HG02970 (cell line): ENCODE results near the gene HS6ST1.
"Not testable (repeated sequence)": the region's sequence is repeated elsewhere in the genome, so short reads cannot be mapped to it uniquely, and the experiment has no call there.

ENCODE experiments used
- ATAC-seq: cut with Tn5 transposase; IDR thresholded peaks from one replicate; pipeline ENCODE4 v1.9.1; 2021; ENCODE audit warnings: mild to moderate bottlenecking, moderate library complexity, moderate number of reproducible peaks; ENCODE audit not compliant: unreplicated experiment, low FRiP score

The HS6ST1 gene

DNA sequence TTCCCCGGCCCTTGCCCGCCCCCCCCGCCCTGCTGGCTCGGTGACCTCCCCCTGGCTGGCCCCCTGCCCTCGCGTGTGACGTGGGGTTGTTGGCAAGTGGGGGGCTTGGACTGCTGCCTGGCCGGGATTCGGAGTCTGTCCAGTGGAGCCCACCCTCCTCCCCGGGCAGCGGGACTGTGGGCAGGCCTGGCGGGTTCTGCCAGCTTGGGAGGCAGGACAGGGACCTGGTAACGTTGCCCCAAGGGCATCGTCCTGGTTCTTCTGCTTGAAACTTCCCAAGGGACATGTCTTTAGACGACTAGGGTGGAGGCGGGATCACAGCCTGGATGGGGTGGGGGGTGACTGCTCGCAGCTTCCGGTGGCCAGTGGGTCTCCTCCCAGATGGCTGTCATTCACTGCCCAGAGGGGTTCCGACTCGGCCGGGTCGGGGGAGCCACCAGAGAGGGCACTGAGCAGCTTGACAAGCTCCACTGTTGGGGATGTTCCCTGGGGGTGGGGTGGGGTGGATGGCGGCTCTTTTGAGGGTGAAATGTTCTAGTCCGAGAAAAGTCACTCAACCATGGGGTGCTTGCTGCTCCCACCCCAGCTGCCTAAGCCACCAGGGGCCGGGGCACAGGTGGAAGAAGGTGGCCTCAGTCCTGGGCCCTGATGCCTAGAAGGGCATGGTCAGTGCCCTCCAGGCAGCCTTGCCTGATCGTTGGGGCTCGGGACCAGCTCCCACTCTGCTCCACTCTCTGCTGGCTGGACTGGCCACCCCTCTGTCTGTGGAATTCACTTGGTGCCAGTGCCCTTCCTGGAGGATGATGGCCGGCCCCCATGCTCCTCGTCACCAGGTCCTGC lies 4.3 kb upstream of the HS6ST1 start:
- no peak for ATAC-seq

DNA sequence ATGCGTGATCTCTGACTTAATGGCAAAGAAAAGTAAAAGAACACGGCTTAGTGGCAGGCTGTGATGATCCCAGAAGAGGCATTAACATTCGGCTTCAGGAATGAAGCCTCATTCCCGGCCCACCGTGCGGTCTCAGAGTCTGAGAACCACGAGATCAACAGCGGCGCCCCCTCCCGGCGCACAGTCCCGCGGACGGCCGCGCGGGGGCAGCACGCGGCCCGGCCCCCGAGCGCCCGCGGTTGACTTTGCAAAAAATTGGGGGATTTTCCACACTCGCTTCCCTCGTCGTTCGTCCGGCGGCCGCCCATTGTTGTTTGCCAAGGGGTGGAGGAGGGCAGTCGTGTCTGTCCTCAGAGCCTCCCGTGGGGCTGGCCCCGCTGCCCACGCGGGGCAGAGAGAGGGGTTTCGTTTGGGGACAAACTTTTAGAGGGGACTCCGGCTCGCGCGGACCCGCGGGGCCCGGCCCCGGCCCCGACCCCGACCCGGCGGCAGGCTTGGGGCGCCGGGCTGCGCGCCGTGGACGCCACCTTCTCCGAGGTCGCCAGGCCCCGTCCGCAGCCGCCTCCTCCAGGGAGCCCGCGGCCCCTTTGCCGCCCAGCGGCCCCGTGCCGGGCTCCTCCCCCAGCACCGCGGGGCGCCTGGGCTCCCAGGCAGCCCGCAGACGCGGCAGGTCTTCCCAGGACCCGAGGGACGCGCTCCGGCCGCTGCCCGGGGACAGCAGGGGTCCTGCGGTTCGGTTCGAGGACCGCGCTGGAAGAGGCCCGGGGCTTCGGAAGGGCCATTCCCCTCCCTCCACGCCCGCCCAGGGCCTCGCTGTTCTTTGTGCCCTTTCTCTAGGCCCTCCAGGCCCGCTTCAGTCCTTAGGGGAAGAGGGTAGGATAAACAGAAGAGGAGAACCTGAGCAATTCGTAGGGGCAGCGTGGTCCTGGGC lies 3.4 kb upstream of the HS6ST1 start:
- peak; percentile 37 for ATAC-seq

DNA sequence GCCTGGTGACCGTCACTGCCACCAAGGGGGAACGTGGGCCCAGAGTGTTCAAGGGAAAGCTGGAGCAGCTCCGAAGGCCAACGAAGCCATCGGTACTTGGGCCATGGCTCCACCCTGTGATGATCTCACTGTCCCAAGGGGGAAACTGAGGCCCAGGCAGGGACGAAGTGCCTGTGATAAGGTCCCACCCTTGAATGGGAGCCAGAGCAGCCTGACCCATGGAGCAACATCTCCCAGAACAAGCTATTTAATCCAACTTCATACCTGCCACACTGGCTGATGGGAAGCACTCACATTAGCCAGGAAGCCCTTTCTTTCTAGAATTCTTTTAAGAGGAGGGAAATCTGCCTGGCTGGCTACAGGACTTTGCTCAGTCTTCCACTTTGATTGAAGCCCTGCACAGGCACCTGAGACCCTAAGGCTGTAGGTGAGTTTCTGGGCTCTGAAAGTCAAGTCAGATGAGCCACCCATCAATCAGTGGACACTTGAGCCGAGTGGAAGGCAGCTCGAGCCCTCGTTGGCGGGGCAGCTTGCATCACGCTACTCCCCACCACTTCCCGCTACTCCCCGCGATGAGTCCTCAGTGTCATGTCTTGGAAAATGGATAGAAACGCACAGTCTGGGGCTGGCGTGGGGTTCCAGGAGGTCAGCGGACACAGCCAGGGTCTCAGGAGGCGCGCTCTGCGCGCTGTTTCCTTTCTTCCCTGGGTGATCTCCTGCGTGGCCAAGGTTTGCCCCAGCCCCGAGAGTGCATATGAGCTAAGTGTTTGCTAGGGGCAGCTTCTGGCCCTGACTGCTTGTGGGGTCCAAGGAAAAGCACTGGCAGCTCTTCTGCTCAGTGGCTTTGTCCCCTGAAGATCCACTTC lies 2.5 kb upstream of the HS6ST1 start:
- ATAC-seq: no peak

DNA sequence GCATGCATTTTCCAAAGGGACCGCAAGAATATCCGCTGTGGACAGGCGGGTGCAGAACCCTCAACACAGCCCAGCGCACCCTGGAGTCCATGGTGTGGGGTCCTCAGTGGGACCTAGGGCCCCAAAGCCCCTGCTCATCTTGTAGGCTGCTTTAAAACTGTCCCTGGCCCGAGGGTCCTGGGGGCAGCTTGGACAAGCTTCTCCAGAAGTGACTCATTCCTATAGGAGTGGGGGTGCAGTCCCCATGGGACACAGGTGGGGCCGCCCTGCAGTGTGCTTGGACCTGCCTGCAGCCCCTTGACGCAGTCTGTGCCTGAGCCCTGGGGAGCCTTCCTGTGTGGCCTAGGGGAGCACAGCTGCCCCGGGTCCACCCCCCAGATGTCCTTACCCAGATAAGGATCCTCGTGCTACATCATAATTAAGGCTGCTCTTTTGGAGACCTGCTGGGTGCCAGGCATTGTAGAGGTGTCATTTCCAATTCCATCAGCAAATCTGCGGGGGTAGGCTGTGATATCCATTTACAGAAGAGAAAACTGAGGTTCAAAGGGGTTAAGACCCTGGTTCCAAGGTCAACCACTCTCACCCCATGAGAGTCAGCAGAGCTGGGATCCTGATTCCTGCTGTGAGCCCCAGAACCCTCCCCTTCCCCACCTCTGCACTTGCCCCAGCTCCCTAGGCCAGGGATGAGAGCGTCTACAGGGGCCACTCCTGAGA lies 1.7 kb upstream of the HS6ST1 start:
- no peak for ATAC-seq

- ATAC-seq: no peak
Observed at GRCh38 chr2:128319631-128320191, 1.0 kb upstream of the HS6ST1 start.

- peak; percentile 11 for ATAC-seq
Observed at GRCh38 chr2:128318245-128318644, 423 bp downstream of the HS6ST1 start.

GRCh38 chr2:128317899-128318225 lies 806 bp downstream of the HS6ST1 start:
- ATAC-seq: not testable (repeated sequence)

DNA sequence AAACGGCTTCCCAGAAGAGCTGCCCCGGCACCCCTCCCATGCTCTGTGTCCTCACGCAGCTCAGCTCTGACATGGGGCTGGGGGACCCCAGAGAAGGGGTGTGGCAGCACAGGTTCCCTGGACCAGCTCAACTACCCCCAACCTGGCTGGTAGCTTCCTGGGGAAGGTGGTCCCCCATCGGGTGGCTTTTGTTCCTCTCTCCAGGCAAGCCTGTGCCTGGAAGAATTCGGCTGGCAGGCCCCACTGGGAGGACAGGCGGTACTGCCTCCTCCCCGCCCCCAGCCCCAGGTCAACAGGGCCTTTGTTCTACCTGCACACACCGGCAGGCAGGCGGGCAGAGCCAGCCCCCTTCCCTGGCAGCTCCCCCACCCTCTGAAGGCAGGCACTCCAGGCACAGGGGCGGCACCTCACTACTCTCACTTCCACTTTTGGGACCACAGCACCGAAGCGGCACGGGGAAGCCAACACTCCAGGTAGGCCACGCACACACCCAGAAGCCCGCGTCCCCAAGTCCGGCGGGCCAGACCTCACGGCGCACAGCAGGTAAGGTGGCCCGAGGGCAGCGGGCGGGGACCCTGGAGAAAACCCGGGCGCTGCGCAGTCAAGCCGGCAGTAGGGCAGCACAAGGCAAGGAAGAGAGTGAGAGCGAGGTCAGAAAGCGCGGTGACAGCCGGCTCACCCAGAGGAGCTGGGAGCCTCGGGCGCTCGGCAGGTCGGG lies 1.3 kb downstream of the HS6ST1 start:
- ATAC-seq: peak; percentile 33

- ATAC-seq: no peak
Observed at GRCh38 chr2:128316777-128317180, 1.9 kb downstream of the HS6ST1 start.

DNA sequence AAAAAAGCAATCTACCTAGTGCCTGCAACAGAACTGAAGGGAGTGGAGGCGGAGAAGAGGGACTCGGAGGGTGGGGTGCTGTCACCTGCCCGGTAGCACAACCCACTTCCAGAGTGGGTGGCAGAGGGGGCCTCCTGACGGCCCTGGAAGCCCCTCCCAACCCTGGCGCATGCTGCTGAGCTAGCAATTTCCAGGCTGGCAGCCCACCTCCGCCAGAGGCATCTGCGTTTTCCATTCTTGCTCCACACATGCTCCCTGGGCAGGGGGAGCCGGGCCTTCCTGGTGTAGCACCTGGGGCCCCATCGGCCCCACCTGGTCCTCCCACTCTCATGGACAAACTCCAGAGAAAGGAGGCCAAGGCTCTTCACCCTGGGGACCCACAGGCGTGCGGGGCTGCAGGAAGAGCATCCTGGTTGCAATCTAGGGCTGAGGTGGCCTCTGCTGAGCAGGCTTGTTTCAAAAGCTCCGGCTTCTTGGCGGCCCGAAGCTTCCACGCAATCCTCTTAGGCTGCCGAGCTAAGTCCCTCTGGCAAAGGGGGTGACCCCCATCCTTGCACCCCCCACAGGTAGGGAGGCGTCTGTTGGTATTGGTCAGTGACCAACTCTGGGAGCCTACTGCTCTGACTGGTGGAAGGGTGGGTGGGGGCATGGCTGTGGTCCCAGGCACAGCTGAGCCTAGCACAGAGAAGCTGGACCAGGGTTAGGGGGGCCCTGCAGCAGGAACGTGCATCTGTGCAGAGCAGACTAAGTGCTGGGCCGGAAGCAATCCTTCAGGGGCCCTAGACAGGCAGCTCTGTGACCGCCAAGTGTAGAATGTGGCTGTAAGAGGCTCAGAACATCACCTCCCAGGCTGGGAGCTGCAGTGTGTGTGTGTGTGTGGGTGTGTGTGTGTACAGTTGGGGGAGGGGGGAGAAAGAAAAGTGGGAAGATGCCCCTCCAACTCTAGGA lies 2.6 kb downstream of the HS6ST1 start:
- no peak for ATAC-seq

DNA sequence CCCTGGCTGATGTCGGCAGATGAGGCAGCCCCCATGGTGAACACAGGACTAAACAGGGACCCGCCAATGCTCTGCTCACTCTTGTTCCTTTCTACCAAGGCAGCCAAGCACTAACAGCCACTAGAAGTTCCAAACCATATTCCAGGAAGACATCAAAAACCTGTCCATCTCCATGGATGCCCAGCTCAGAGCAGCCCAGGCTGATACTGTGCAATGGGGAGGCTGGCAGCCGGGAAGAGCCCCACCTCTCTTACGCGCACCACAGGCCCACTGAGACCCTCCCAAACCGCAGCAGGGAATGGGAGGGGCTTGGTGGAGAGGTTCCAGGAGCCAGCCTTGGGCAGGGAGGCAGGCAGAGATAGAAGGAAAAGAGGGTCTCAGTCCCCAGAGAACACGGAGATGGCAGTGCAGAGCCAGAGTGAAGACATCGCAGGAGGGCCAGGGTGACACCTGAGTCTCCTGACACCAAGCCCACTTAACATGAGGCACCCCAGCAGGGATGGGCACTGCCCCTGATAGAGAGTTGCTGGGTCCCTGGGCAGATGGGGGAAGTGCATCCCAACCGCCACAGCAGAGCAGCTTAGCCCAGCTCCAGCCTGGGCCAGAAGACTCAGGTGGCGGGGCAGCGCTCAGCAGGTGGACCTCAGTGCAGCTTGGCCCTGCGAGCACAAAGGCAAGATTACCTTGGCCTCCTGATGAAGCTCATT lies 3.4 kb downstream of the HS6ST1 start:
- ATAC-seq: no peak

- ATAC-seq: no peak
Observed at GRCh38 chr2:128314348-128315121, 4.1 kb downstream of the HS6ST1 start.

- no peak for ATAC-seq
Observed at GRCh38 chr2:128313931-128314347, 4.7 kb downstream of the HS6ST1 start.

- no peak for ATAC-seq
Observed at GRCh38 chr2:128313091-128313836, 5.4 kb downstream of the HS6ST1 start.

DNA sequence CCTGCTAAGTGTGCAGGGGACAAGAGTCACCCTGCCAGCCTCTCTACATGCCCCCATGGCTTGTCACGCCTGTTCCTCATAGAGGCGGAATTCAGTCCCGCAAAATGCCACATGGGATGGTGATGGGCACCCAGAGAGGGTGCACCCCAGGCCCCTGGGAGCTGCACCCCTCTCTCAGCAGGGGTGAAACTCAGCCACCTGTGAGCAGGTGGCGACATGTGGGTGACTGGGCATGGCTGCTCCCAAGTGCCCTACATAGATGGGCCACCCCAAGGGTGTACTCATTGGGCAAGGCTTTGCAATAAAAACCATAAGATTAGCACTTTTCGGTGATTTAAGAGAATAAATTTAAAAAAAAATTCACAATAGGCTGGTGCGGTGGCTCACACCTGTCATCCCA lies 6.3 kb downstream of the HS6ST1 start:
- no peak for ATAC-seq
